HepG2 (cell line): ENCODE results near the gene ANKRD40. TPM values are rescaled to one million over a fixed set of nuclear protein-coding genes. Genes with fewer than 3 reads are reported as not detected.

ENCODE experiments used
- BHLHE40 ChIP-seq: IDR thresholded peaks from 2 replicates; pipeline ENCODE4 v1.6.1; 2011; ENCODE audit warnings: low read length, improper control_type of control experiment
- CREB1 ChIP-seq, 2 experiments: fragments of 450-650 bp in 1 of 2; IDR thresholded peaks; 2 replicates each; pipeline ENCODE4 v1.6.1; 2016 to 2017; ENCODE audit warnings: control low read depth in 1 of 2, mild to moderate bottlenecking in 1 of 2, missing compliant biosample characterization in 1 of 2, missing genetic modification characterization in 1 of 2
- GPN1 ChIP-seq: sonication (generic); formaldehyde crosslinking; IDR thresholded peaks from 2 replicates; pipeline ENCODE4 v1.5.1; 2020; ENCODE audit warnings: missing genetic modification reagents, borderline replicate concordance
- HOXD1 ChIP-seq: sonication (generic); formaldehyde crosslinking; IDR thresholded peaks from 2 replicates; pipeline ENCODE4 v1.5.0; 2020; ENCODE audit warnings: missing genetic modification reagents
- MBNL3 ChIP-seq: fragments of 250-450 bp; sonication (Bioruptor Pico); conservative IDR thresholded peaks from 2 replicates; pipeline ENCODE4 v1.8.0; 2022; ENCODE audit warnings: mild to moderate bottlenecking, inconsistent platforms
- MLLT10 ChIP-seq: sonication (generic); formaldehyde crosslinking; IDR thresholded peaks from 2 replicates; pipeline ENCODE4 v1.4.0; 2020; ENCODE audit warnings: missing genetic modification reagents
- NKX3-1 ChIP-seq: sonication (generic); formaldehyde crosslinking; IDR thresholded peaks from 2 replicates; pipeline ENCODE4 v1.5.0; 2020; ENCODE audit warnings: missing genetic modification reagents
- PAWR ChIP-seq: sonication (generic); formaldehyde crosslinking; IDR thresholded peaks from 2 replicates; pipeline ENCODE4 v1.4.0; 2020; ENCODE audit warnings: missing genetic modification reagents, mild to moderate bottlenecking, borderline replicate concordance
- PBX2 ChIP-seq: IDR thresholded peaks from 2 replicates; pipeline ENCODE4 v1.6.1; 2016; ENCODE audit warnings: control low read depth
- TAF1 ChIP-seq: sonication (generic); formaldehyde crosslinking; IDR thresholded peaks from 2 replicates; pipeline ENCODE4 v1.4.0; 2020; ENCODE audit warnings: missing genetic modification reagents
- YY1 ChIP-seq: IDR thresholded peaks from 2 replicates; pipeline ENCODE4 v1.6.1; 2011; ENCODE audit warnings: low read length, low read depth, moderate library complexity, mild to moderate bottlenecking; ENCODE audit not compliant: insufficient read depth, insufficient replicate concordance
- ZFP41 ChIP-seq: sonication (generic); formaldehyde crosslinking; IDR thresholded peaks from 2 replicates; pipeline ENCODE4 v1.4.0; 2020; ENCODE audit warnings: mild to moderate bottlenecking, missing genetic modification reagents, borderline replicate concordance
- ZNF136 ChIP-seq: sonication (generic); formaldehyde crosslinking; IDR thresholded peaks from 2 replicates; pipeline ENCODE4 v1.8.1; 2022; ENCODE audit warnings: low read depth, mild to moderate bottlenecking, moderate library complexity, missing genetic modification reagents
- ZNF232 ChIP-seq: sonication (generic); formaldehyde crosslinking; IDR thresholded peaks from 2 replicates; pipeline ENCODE4 v1.4.0; 2020; ENCODE audit warnings: missing genetic modification reagents, borderline replicate concordance
- ZNF337 ChIP-seq: sonication (generic); formaldehyde crosslinking; IDR thresholded peaks from 2 replicates; pipeline ENCODE4 v1.5.1; 2020; ENCODE audit warnings: missing genetic modification reagents, low read depth, mild to moderate bottlenecking, borderline replicate concordance
- ZNF558 ChIP-seq: sonication (generic); formaldehyde crosslinking; IDR thresholded peaks from 2 replicates; pipeline ENCODE4 v1.9.0; 2022; ENCODE audit warnings: mild to moderate bottlenecking, missing genetic modification reagents, borderline replicate concordance
- ZNF597 ChIP-seq: sonication (generic); formaldehyde crosslinking; IDR thresholded peaks from 2 replicates; pipeline ENCODE4 v1.5.0; 2020; ENCODE audit warnings: missing genetic modification reagents
- ZNF672 ChIP-seq: sonication (generic); formaldehyde crosslinking; IDR thresholded peaks from 2 replicates; pipeline ENCODE4 v1.8.1; 2022; ENCODE audit warnings: missing genetic modification reagents
- ZNF776 ChIP-seq: sonication (generic); formaldehyde crosslinking; IDR thresholded peaks from 2 replicates; pipeline ENCODE4 v1.4.0; 2020; ENCODE audit warnings: mild to moderate bottlenecking, missing genetic modification reagents
- ZNF83 ChIP-seq: sonication (generic); formaldehyde crosslinking; IDR thresholded peaks from 2 replicates; pipeline ENCODE4 v1.4.0; 2020; ENCODE audit warnings: missing genetic modification reagents, mild to moderate bottlenecking, borderline replicate concordance
- ZSCAN25 ChIP-seq: sonication (generic); formaldehyde crosslinking; IDR thresholded peaks from 2 replicates; pipeline ENCODE4 v1.8.0; 2022; ENCODE audit warnings: mild to moderate bottlenecking, missing genetic modification reagents
- polyA plus RNA-seq, 8 experiments: library from polyadenylated mRNA; depleted of rRNA in 3 of 8; stranded (reverse) in 7 of 8; unstranded in 1 of 8; fragments of >200 nt; fragmentation: Illumina TruSeq in 4 of 8; extraction: Trizol in 4 of 8; gene quantifications; 2 replicates each; pipeline versions ENCODE4 v1.2.1 to v1.2.3, GENCODE V29; 2011 to 2016; ENCODE audit warnings: low read depth in 4 of 8, missing spikeins in 1 of 8, mixed read lengths in 1 of 8; ENCODE audit not compliant: insufficient read depth in 1 of 8
- total RNA-seq, 5 experiments: library from RNA; depleted of rRNA; stranded (reverse); fragments of >200 nt; fragmentation: Illumina TruSeq; extraction: Trizol; gene quantifications; 2 replicates each; pipeline ENCODE4 v1.2.3, GENCODE V29; 2016; ENCODE audit warnings: low read depth in 1 of 5
- TF ChIP-seq, protein P1 (sequence below): sonication (generic); formaldehyde crosslinking; IDR thresholded peaks from 2 replicates; pipeline ENCODE4 v1.9.0; 2022; ENCODE audit warnings: missing genetic modification reagents, mild to moderate bottlenecking, borderline replicate concordance
- TF ChIP-seq, protein P2 (sequence below): sonication (generic); formaldehyde crosslinking; IDR thresholded peaks from 2 replicates; pipeline ENCODE4 v1.5.0; 2020; ENCODE audit warnings: mild to moderate bottlenecking, missing genetic modification reagents, borderline replicate concordance

ANKRD40 gene
- total and polyA plus RNA-seq, 2 of the 13 experiments (the other 11 are each of a cell fraction or from before 2014, with no cell fraction given): 35.0 to 46.4 TPM

- TF ChIP-seq ZNF776 (CRISPR knock-in tag) (peak; percentile 58; the same call in 1 of the 2 replicates), ZNF597 (CRISPR knock-in tag) (no peak), HOXD1 (CRISPR knock-in tag) (0 out of 2 replicates have a peak, but pooled peaks have one; percentile 66), ZNF136 (peak; percentile 90; the same call in 1 of the 2 replicates), TAF1 (peak; percentile 82), YY1 (peak; percentile 54), ZNF558 (CRISPR knock-in tag) (peak; percentile 87; the same call in 1 of the 2 replicates), ZFP41 (CRISPR knock-in tag) (no peak), BHLHE40 (peak; percentile 42), NKX3-1 (CRISPR knock-in tag) (peak; percentile 70; the same call in 1 of the 2 replicates), ZSCAN25 (CRISPR knock-in tag) (no peak; the same call in none of the 2 replicates), ZNF83 (CRISPR knock-in tag) (peak; percentile 91; the same call in 1 of the 2 replicates), ZNF672 (CRISPR knock-in tag) (no peak), PAWR (CRISPR knock-in tag) (no peak), ZNF337 (CRISPR knock-in tag) (peak; percentile 84; the same call in 1 of the 2 replicates), MBNL3 (CRISPR knock-in tag) (no peak), GPN1 (CRISPR knock-in tag) (no peak), MLLT10 (CRISPR knock-in tag) (no peak), CREB1 (IDR thresholded peaks at IDR 0.05) (peak; percentile 59; the same call in 1 of the 2 replicates), CREB1 (CRISPR knock-in tag; IDR thresholded peaks at IDR 0.05) (peak; percentile 71), ZNF232 (CRISPR knock-in tag) (peak; percentile 84; the same call in 1 of the 2 replicates), PBX2 (CRISPR knock-in tag) (no peak)
- TF ChIP-seq, protein P1, sequence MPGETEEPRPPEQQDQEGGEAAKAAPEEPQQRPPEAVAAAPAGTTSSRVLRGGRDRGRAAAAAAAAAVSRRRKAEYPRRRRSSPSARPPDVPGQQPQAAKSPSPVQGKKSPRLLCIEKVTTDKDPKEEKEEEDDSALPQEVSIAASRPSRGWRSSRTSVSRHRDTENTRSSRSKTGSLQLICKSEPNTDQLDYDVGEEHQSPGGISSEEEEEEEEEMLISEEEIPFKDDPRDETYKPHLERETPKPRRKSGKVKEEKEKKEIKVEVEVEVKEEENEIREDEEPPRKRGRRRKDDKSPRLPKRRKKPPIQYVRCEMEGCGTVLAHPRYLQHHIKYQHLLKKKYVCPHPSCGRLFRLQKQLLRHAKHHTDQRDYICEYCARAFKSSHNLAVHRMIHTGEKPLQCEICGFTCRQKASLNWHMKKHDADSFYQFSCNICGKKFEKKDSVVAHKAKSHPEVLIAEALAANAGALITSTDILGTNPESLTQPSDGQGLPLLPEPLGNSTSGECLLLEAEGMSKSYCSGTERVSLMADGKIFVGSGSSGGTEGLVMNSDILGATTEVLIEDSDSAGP: peak; percentile 61
- TF ChIP-seq, protein P2, sequence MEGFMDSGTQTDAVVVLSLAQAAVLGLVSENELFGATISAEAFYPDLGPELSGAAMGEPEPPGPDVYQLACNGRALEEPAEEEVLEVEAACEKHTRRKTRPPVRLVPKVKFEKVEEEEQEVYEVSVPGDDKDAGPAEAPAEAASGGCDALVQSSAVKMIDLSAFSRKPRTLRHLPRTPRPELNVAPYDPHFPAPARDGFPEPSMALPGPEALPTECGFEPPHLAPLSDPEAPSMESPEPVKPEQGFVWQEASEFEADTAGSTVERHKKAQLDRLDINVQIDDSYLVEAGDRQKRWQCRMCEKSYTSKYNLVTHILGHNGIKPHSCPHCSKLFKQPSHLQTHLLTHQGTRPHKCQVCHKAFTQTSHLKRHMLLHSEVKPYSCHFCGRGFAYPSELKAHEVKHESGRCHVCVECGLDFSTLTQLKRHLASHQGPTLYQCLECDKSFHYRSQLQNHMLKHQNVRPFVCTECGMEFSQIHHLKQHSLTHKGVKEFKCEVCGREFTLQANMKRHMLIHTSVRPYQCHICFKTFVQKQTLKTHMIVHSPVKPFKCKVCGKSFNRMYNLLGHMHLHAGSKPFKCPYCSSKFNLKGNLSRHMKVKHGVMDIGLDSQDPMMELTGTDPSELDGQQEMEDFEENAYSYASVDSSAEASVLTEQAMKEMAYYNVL: peak; percentile 88
Observed at GRCh38 chr17:50686494-50687199, 21.1 kb downstream of the ANKRD40 start (continued).
